Activated T-cell treated with anti-CD3 and anti-CD28 coated beads, Interleukin-2, amount 50 U/mL, for 48 hours (primary cell): ENCODE measurements around the gene FANCE.
"Not testable (repeated sequence)": the region's sequence is repeated elsewhere in the genome, so short reads cannot be mapped to it uniquely, and the experiment has no call there.

Experiments
- DNase-seq, 2 experiments: peaks; one replicate each; pipeline ENCODE4 v3.0.0-alpha.2; 2020

Gene FANCE

GRCh38 chr6:35432702-35433101, 19.4 kb upstream of the FANCE start:
- DNase-seq = not testable (repeated sequence)

GRCh38 chr6:35435074-35435837, 16.9 kb upstream of the FANCE start:
- DNase-seq = no peak

- DNase-seq = no peak
Observed at GRCh38 chr6:35436071-35436857, 15.9 kb upstream of the FANCE start.

- not testable (repeated sequence) for DNase-seq
Observed at GRCh38 chr6:35438378-35439065, 13.6 kb upstream of the FANCE start.

GRCh38 chr6:35439308-35439707, 12.8 kb upstream of the FANCE start:
- DNase-seq = no peak

- no peak for DNase-seq
Observed at GRCh38 chr6:35441205-35441604, 10.9 kb upstream of the FANCE start.

- no peak for DNase-seq
Observed at GRCh38 chr6:35441642-35442041, 10.5 kb upstream of the FANCE start.

GRCh38 chr6:35442693-35443092, 9.4 kb upstream of the FANCE start:
- no peak for DNase-seq

GRCh38 chr6:35443341-35444030, 8.7 kb upstream of the FANCE start:
- DNase-seq = no peak

- peak in 1 of 2 experiments; percentile 26 for DNase-seq
Observed at GRCh38 chr6:35445691-35446090, 6.4 kb upstream of the FANCE start.

- DNase-seq = no peak
Observed at GRCh38 chr6:35448191-35448590, 3.9 kb upstream of the FANCE start.

GRCh38 chr6:35449287-35449881, 2.8 kb upstream of the FANCE start:
- peak; percentile 50 to 55 for DNase-seq

GRCh38 chr6:35451354-35452182, 570 bp upstream of the FANCE start:
- DNase-seq = no peak

GRCh38 chr6:35453236-35453635, 1.1 kb downstream of the FANCE start:
- no peak for DNase-seq

GRCh38 chr6:35454391-35455110, 2.4 kb downstream of the FANCE start:
- DNase-seq = no peak

- no peak for DNase-seq
Observed at GRCh38 chr6:35457907-35458306, 5.8 kb downstream of the FANCE start.

- DNase-seq = no peak
Observed at GRCh38 chr6:35461270-35461669, 9.1 kb downstream of the FANCE start.

GRCh38 chr6:35463292-35463691, 11.2 kb downstream of the FANCE start:
- DNase-seq = no peak

- DNase-seq = no peak
Observed at GRCh38 chr6:35465646-35466045, 13.5 kb downstream of the FANCE start.

- peak; percentile 96 to 97 for DNase-seq
Observed at GRCh38 chr6:35468181-35468979, 16.2 kb downstream of the FANCE start, which contains the start of gene RPL10A. RPL10A (plus strand) TSS chr6:35468401; CDS start chr6:35468435, 34 bp downstream.
